Esophagus muscularis mucosa (tissue), 4 donors: Measurements from ENCODE around the gene MYH7. TPM values are rescaled to one million over a fixed set of nuclear protein-coding genes. Genes with fewer than 3 reads are reported as not detected.
A peak's percentile ranks its signal among the peaks of the same experiment; 100 is the strongest.

Source experiments
- DNase-seq: peaks from one replicate; pipeline ENCODE4 v3.0.0-alpha.2; 2017; ENCODE audit errors: extremely low spot score
- H3K27ac ChIP-seq, 4 donors: fragments of 200-600 bp; sonication (generic); replicated peaks in 1 of 4; 1 replicate in 3 of 4; 2 replicates in 1 of 4; pipeline ENCODE4 v1.5.1; 2016 to 2019; ENCODE audit warnings: mild to moderate bottlenecking in 1 of 4
- H3K27me3 ChIP-seq, 4 donors: fragments of 200-600 bp; sonication (generic); one replicate each; pipeline versions ENCODE4 v1.5.1 to v1.6.0; 2016 to 2019
- H3K36me3 ChIP-seq, 4 donors: fragments of 200-600 bp; sonication (generic); one replicate each; pipeline ENCODE4 v1.5.1; 2016 to 2019
- H3K4me1 ChIP-seq, 4 donors: fragments of 200-600 bp; sonication (generic); one replicate each; pipeline ENCODE4 v1.5.1; 2016 to 2019
- H3K4me3 ChIP-seq, 4 donors: fragments of 200-600 bp; sonication (generic); 1 replicate in 2 of 4; 2 replicates in 2 of 4; pipeline ENCODE4 v1.5.1; 2016 to 2019; ENCODE audit warnings: mild to moderate bottlenecking in 4 of 4, moderate library complexity in 1 of 4
- H3K9me3 ChIP-seq, 4 donors: fragments of 200-600 bp; sonication (generic); 1 replicate in 3 of 4; 2 replicates in 1 of 4; pipeline ENCODE4 v1.5.1; 2016 to 2019
- CTCF ChIP-seq, 3 experiments: fragments of 200-600 bp in 2 of 3; fragments of 450-650 bp in 1 of 3; sonication (generic) in 2 of 3; IDR thresholded peaks; one replicate each; pipeline ENCODE4 v1.5.1; 2017 to 2019; ENCODE audit warnings: antibody characterized with exemption in 3 of 3, mild to moderate bottlenecking in 2 of 3, moderate library complexity in 1 of 3
- EP300 ChIP-seq: sonication (generic); formaldehyde crosslinking; IDR thresholded peaks from one replicate; pipeline ENCODE4 v1.6.1; 2017; ENCODE audit warnings: antibody characterized with exemption
- POLR2A ChIP-seq: fragments of 450-650 bp; IDR thresholded peaks from one replicate; pipeline ENCODE4 v1.6.1; 2017; ENCODE audit warnings: antibody characterized with exemption, moderate library complexity, mild to moderate bottlenecking, low read depth
- POLR2AphosphoS5 ChIP-seq, 2 donors: sonication (generic); formaldehyde crosslinking; IDR thresholded peaks; one replicate each; pipeline ENCODE4 v1.6.1; 2017; ENCODE audit warnings: antibody characterized with exemption in 2 of 2
- WGBS: methylation state at CpG from one replicate; pipeline ENCODE4 v1.1.5; 2018; 5-methylcytosine and 5-hydroxymethylcytosine counted together
- intact Hi-C: fragments of 100-400 bp; cut with DNase I; formaldehyde crosslinking; loops from one replicate; pipeline ENCODE4 v1.15.1; 2023
- total RNA-seq, 4 donors: library from RNA; depleted of rRNA; stranded (reverse); fragments of >200 nt; gene quantifications; one replicate each; pipeline versions ENCODE4 v1.1.0 to v1.2.1, GENCODE V29; 2016

Gene MYH7
- total RNA-seq, 4 donors from 2014 or later = 0.11 to 0.26 TPM; not detected in 2

- H3K36me3 ChIP-seq = peaks cover 0 to 65% (median 0%) of the 10 kb centered on the region in 4 donors
- intact Hi-C loops = loop anchor here (2.0 kb wide), 1 partner anchor 117 kb away; no protein-coding TSS in a partner anchor
- peaks cover 0 to 16% (median 0%) of the 10 kb centered on the region in 4 donors for H3K27me3 ChIP-seq
- no peak overlapping the region for H3K4me3 ChIP-seq
- WGBS = 46% methylated on average over 3 of the region's 3 CpGs
- no peaks in the 10 kb centered on the region for H3K9me3 ChIP-seq
- no peak for TF ChIP-seq CTCF (IDR thresholded peaks at IDR 0.05)
- H3K27ac ChIP-seq = no peak overlapping the region
- peaks cover 0 to 20% (median 13%) of the 10 kb centered on the region in 4 donors for H3K4me1 ChIP-seq
- DNase-seq = no peak
These were observed 53.6 kb downstream of the MYH7 start for GRCh38 chr14:23381871-23382270.

GRCh38 chr14:23380976-23381375, 54.5 kb downstream of the MYH7 start:
- peaks cover 0 to 16% (median 0%) of the 10 kb centered on the region in 4 donors for H3K27me3 ChIP-seq
- peaks cover 0 to 23% (median 15%) of the 10 kb centered on the region in 4 donors for H3K4me1 ChIP-seq
- TF ChIP-seq POLR2A = no peak
- no peak for TF ChIP-seq EP300
- TF ChIP-seq POLR2AphosphoS5 (IDR thresholded peaks at IDR 0.05) = no peak
- no peak for TF ChIP-seq CTCF (IDR thresholded peaks at IDR 0.05)
- 80% methylated on average over 4 of the region's 4 CpGs for whole genome bisulfite sequencing
- H3K27ac ChIP-seq = no peak overlapping the region
- no peak for DNase-seq
- H3K4me3 ChIP-seq = no peak overlapping the region
- intact Hi-C loops = loop anchor here (1.0 to 2.0 kb wide), 2 partner anchors 54 to 116 kb away; no protein-coding TSS in a partner anchor
- no peaks in the 10 kb centered on the region for H3K9me3 ChIP-seq
- H3K36me3 ChIP-seq = peaks cover 0 to 56% (median 0%) of the 10 kb centered on the region in 4 donors

- intact Hi-C loops = loop anchor here (1.0 to 2.0 kb wide), 2 partner anchors 53 to 116 kb away; no protein-coding TSS in a partner anchor
- peaks cover 0 to 16% (median 0%) of the 10 kb centered on the region in 4 donors for H3K27me3 ChIP-seq
- TF ChIP-seq EP300 (no peak), CTCF (IDR thresholded peaks at IDR 0.05) (peak in 1 of 3 experiments; percentile 10)
- H3K4me3 ChIP-seq = no peak overlapping the region
- 72% methylated on average over 9 of the region's 16 CpGs for WGBS
- DNase-seq = no peak
- H3K9me3 ChIP-seq = no peaks in the 10 kb centered on the region
- peaks cover 0 to 23% (median 15%) of the 10 kb centered on the region in 4 donors for H3K4me1 ChIP-seq
- H3K36me3 ChIP-seq = peaks cover 0 to 50% (median 0%) of the 10 kb centered on the region in 4 donors
- no peak overlapping the region for H3K27ac ChIP-seq
These were observed 55.1 kb downstream of the MYH7 start for GRCh38 chr14:23380197-23380914.

- Histone ChIP-seq H3K36me3 (peaks cover 0 to 42% (median 0%) of the 10 kb centered on the region in 4 donors), H3K27me3 (peaks cover 0 to 16% (median 0%) of the 10 kb centered on the region in 4 donors), H3K27ac (no peak overlapping the region), H3K9me3 (no peaks in the 10 kb centered on the region), H3K4me1 (peaks cover 0 to 23% (median 15%) of the 10 kb centered on the region in 4 donors), H3K4me3 (no peak overlapping the region)
- intact Hi-C loops = loop anchor here (1.0 to 2.0 kb wide), 2 partner anchors 52 to 115 kb away; no protein-coding TSS in a partner anchor
- DNase-seq = no peak
- TF ChIP-seq POLR2AphosphoS5 (IDR thresholded peaks at IDR 0.05) (peak; percentile 38 to 53), EP300 (no peak), CTCF (IDR thresholded peaks at IDR 0.05) (peak; percentile 87 to 97 (median 92))
- 34% methylated on average over 9 of the region's 12 CpGs for WGBS
These were observed 55.9 kb downstream of the MYH7 start for GRCh38 chr14:23379366-23380196.
